Measurements from ENCODE around the gene TRAPPC14. TPM values are rescaled to one million over a fixed set of nuclear protein-coding genes. Genes with fewer than 3 reads are reported as not detected.

TRAPPC14 gene
- total and polyA plus RNA-seq, 10 of the 15 experiments (the other 5 are each of a cell fraction or from before 2014, with no cell fraction given): 0.21 to 24.7 (median 7.5) TPM

DNA sequence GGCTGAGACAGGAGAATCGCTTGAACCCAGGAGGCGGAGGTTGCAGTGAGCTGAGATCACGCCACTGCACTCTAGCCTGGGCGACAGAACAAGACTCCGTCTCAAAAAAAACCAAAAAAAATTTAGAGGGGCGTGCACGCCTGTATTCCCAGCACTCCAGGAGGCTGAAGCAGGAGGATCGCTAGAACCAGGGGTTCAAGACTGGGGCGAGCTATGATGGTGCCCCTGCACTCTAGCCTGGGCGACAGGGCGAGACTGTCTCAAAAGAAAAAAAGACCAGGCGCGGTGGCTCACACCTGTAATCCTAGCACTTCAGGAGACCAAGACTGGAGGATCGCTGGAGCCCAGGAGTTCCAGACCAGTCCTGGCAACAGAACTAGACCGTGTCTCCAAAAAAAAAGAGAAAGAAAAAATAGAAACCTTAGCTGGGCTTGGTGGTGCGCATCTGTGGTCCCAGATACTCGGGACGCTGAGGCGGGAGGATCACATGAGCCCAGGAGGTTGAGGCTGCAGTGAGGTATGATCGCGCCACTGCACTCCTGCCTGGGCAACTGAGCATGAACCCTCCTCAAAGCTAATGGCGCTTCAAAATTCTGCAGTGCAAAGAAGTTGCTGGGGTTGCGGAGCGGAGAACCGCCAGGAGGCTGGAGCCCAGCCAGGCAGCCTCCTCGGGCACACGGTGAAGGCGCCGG lies 32.1 kb downstream of the TRAPPC14 start (continued):
- TF ChIP-seq, protein P1, sequence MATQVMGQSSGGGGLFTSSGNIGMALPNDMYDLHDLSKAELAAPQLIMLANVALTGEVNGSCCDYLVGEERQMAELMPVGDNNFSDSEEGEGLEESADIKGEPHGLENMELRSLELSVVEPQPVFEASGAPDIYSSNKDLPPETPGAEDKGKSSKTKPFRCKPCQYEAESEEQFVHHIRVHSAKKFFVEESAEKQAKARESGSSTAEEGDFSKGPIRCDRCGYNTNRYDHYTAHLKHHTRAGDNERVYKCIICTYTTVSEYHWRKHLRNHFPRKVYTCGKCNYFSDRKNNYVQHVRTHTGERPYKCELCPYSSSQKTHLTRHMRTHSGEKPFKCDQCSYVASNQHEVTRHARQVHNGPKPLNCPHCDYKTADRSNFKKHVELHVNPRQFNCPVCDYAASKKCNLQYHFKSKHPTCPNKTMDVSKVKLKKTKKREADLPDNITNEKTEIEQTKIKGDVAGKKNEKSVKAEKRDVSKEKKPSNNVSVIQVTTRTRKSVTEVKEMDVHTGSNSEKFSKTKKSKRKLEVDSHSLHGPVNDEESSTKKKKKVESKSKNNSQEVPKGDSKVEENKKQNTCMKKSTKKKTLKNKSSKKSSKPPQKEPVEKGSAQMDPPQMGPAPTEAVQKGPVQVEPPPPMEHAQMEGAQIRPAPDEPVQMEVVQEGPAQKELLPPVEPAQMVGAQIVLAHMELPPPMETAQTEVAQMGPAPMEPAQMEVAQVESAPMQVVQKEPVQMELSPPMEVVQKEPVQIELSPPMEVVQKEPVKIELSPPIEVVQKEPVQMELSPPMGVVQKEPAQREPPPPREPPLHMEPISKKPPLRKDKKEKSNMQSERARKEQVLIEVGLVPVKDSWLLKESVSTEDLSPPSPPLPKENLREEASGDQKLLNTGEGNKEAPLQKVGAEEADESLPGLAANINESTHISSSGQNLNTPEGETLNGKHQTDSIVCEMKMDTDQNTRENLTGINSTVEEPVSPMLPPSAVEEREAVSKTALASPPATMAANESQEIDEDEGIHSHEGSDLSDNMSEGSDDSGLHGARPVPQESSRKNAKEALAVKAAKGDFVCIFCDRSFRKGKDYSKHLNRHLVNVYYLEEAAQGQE (IDR thresholded peaks at IDR 0.05; ENCODE audit: low read depth, low read length): no peak
- TF ChIP-seq MYB (IDR thresholded peaks at IDR 0.05; ENCODE audit: borderline replicate concordance, low read depth, low read length) (no peak), BCL11A (IDR thresholded peaks at IDR 0.05; ENCODE audit: low read depth, low read length) (no peak), RELA (IDR thresholded peaks at IDR 0.05; ENCODE audit: borderline replicate concordance, partially characterized antibody) (no peak), NFYA (IDR thresholded peaks at IDR 0.05; ENCODE audit: borderline replicate concordance, low read depth, low read length) (no peak), MXI1 (IDR thresholded peaks at IDR 0.05; ENCODE audit: low read depth, low read length) (no peak), TCF3 (IDR thresholded peaks at IDR 0.05; ENCODE audit: borderline replicate concordance, insufficient read depth, low read depth, low read length) (no peak), MTA3 (IDR thresholded peaks at IDR 0.05; ENCODE audit: borderline replicate concordance, low read length) (no peak; the same call in 1 of the 2 replicates), SUPT20H (IDR thresholded peaks at IDR 0.05; ENCODE audit: borderline replicate concordance, control insufficient read depth, low read depth, low read length) (no peak)
- TF ChIP-seq, protein P2, sequence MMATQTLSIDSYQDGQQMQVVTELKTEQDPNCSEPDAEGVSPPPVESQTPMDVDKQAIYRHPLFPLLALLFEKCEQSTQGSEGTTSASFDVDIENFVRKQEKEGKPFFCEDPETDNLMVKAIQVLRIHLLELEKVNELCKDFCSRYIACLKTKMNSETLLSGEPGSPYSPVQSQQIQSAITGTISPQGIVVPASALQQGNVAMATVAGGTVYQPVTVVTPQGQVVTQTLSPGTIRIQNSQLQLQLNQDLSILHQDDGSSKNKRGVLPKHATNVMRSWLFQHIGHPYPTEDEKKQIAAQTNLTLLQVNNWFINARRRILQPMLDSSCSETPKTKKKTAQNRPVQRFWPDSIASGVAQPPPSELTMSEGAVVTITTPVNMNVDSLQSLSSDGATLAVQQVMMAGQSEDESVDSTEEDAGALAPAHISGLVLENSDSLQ (IDR thresholded peaks at IDR 0.05): no peak

Data from GM12878 (cell line).